GM12878 (cell line): ENCODE results near the gene CNTRL. TPM values are rescaled to one million over a fixed set of nuclear protein-coding genes. Genes with fewer than 3 reads are reported as not detected.

Experiments used
- ATAC-seq: fragments of 200-7000 bp; cut with Tn5 transposase; 3 replicates; pipeline ENCODE4 v1.9.1; 2020; ENCODE audit warnings: mild to moderate bottlenecking, moderate library complexity
- BruUV-seq: library from RNA; stranded (reverse); fragments of 400-500 nt; replicated peaks from 2 replicates; lab custom pipeline; 2021; lab: Mats Ljungman, UMichigan
- CTCF ChIA-PET: fragments of 300-600 bp; sonication (Branson Sonifier 250); formaldehyde crosslinking; extraction: SDS; loops from one replicate; lab custom pipeline; 2021; ENCODE audit warnings: inconsistent platforms; lab: Yijun Ruan, JAX
- POLR2A ChIA-PET: fragments of 350-600 bp; formaldehyde crosslinking; extraction: SDS; loops from one replicate; lab custom pipeline; 2021; ENCODE audit warnings: inconsistent platforms; lab: Charles Lee
- RAD21 ChIA-PET: fragments of 300-600 bp; sonication (Branson Sonifier 250); formaldehyde crosslinking; loops from one replicate; lab custom pipeline; 2023; ENCODE audit warnings: antibody characterized with exemption; ENCODE audit not compliant: unreplicated experiment; lab: Charles Lee
- SMC1A ChIA-PET: fragments of 300-600 bp; sonication (Branson Sonifier 250); formaldehyde crosslinking; loops from one replicate; lab custom pipeline; 2023; ENCODE audit not compliant: unreplicated experiment, uncharacterized antibody; lab: Charles Lee
- DNase-seq: peaks from one replicate; pipeline ENCODE4 v3.0.0-alpha.2; 2011; ENCODE audit warnings: low read depth, low spot score
- FAIRE-seq: peaks from 3 replicates; lab custom pipeline; 2011; peaks lifted over from hg19 to GRCh38; lab: Jason Lieb, UNC
- H2AFZ ChIP-seq: 2 replicates; pipeline ENCODE4 v1.6.0; 2011; ENCODE audit warnings: low read depth, low read length, control low read depth; ENCODE audit not compliant: control insufficient read depth
- H3K27ac ChIP-seq: 2 replicates; pipeline ENCODE4 v1.5.1; 2011; ENCODE audit warnings: control low read depth; ENCODE audit not compliant: control insufficient read depth, insufficient read depth
- H3K27me3 ChIP-seq, 2 experiments: replicated peaks in 1 of 2; 2 replicates each; pipeline versions ENCODE4 v1.6.0 to v1.6.1; 2011; ENCODE audit warnings: low read length in 1 of 2; ENCODE audit not compliant: control insufficient read depth in 2 of 2, insufficient read depth in 2 of 2
- H3K36me3 ChIP-seq, 2 experiments: 2 replicates each; pipeline ENCODE4 v1.5.1; 2011; ENCODE audit warnings: low read length in 1 of 2; ENCODE audit not compliant: control insufficient read depth in 2 of 2, insufficient read depth in 2 of 2
- H3K4me1 ChIP-seq: 2 replicates; pipeline ENCODE4 v1.6.1; 2011; ENCODE audit warnings: mild to moderate bottlenecking, low read length, moderate library complexity, mixed read lengths; ENCODE audit not compliant: control insufficient read depth, insufficient read depth
- H3K4me2 ChIP-seq: 2 replicates; pipeline ENCODE4 v1.6.0; 2011; ENCODE audit warnings: control low read depth; ENCODE audit not compliant: control insufficient read depth, insufficient read depth
- H3K4me3 ChIP-seq: fragments of 200-600 bp; sonication (generic); 2 replicates; pipeline ENCODE4 v1.5.1; 2016
- H3K79me2 ChIP-seq: 2 replicates; pipeline ENCODE4 v1.6.0; 2011; ENCODE audit warnings: low read length; ENCODE audit not compliant: control insufficient read depth, insufficient read depth
- H3K9ac ChIP-seq: 2 replicates; pipeline ENCODE4 v1.8.0; 2011; ENCODE audit warnings: low read length, control low read depth, mixed read lengths; ENCODE audit not compliant: control insufficient read depth, insufficient read depth
- H3K9me3 ChIP-seq: replicated peaks from 3 replicates; pipeline ENCODE4 v1.5.1; 2011; ENCODE audit warnings: mild to moderate bottlenecking, low read length; ENCODE audit not compliant: control insufficient read depth, insufficient read depth
- H4K20me1 ChIP-seq: 2 replicates; pipeline ENCODE4 v1.6.0; 2011; ENCODE audit not compliant: control insufficient read depth, insufficient read depth
- IRF4 ChIP-seq: IDR thresholded peaks from 2 replicates; pipeline ENCODE4 v1.6.1; 2011; ENCODE audit warnings: low read depth, low read length
- SREBF2 ChIP-seq: IDR thresholded peaks from 2 replicates; pipeline ENCODE4 v1.6.1; 2012; ENCODE audit warnings: mild to moderate bottlenecking, low read length
- WGBS: methylation state at CpG from one replicate; pipeline ENCODE4 v1.1.6; 2016; ENCODE audit warnings: low lambda C conversion rate; ENCODE audit not compliant: insufficient replicate concordance, insufficient coverage; ENCODE audit errors: missing lambda C conversion rate; 5-methylcytosine and 5-hydroxymethylcytosine counted together
- in situ Hi-C: fragments of 300-500 bp; cut with MboI; formaldehyde crosslinking; loops from 9 replicates; pipeline ENCODE4 v1.14.3; 2018; ENCODE audit warnings: mixed read lengths
- intact Hi-C: fragments of 100-400 bp; cut with micrococcal nuclease; formaldehyde crosslinking; loops from one replicate; pipeline ENCODE4 v1.14.2; 2022; ENCODE audit not compliant: unreplicated experiment
- polyA plus RNA-seq, 11 experiments: library from polyadenylated mRNA; depleted of rRNA in 4 of 11; unstranded in 6 of 11; stranded (reverse) in 5 of 11; fragments of >200 nt; fragmentation: Nextera tagmentation in 4 of 11; fragmentation: Illumina TruSeq in 1 of 11; extraction: Ambion mirVana in 4 of 11; extraction: Trizol in 1 of 11; gene quantifications; 1 replicate in 1 of 11; 2 replicates in 10 of 11; pipeline versions ENCODE4 v1.2.1 to v1.2.3, GENCODE V29; 2011 to 2016; ENCODE audit warnings: inconsistent platforms in 2 of 11, missing spikeins in 2 of 11, low read depth in 1 of 11
- total RNA-seq, 4 experiments: library from RNA; depleted of rRNA in 3 of 4; stranded (reverse); fragments of >200 nt in 3 of 4; fragmentation: Illumina TruSeq in 1 of 4; extraction: Trizol in 1 of 4; gene quantifications; 2 replicates each; pipeline versions ENCODE4 v1.2.1 to v1.2.3, GENCODE V29; 2013 to 2021
- TF ChIP-seq, protein P1 (sequence below): fragments of 450-650 bp; formaldehyde crosslinking; IDR thresholded peaks from 2 replicates; pipeline ENCODE4 v1.5.0; 2022; ENCODE audit warnings: mild to moderate bottlenecking, missing genetic modification characterization

Gene CNTRL
- total and polyA plus RNA-seq, 10 of the 15 experiments (the other 5 are each of a cell fraction or from before 2014, with no cell fraction given), result 20.0 to 65.4 (median 38.8) TPM

DNA sequence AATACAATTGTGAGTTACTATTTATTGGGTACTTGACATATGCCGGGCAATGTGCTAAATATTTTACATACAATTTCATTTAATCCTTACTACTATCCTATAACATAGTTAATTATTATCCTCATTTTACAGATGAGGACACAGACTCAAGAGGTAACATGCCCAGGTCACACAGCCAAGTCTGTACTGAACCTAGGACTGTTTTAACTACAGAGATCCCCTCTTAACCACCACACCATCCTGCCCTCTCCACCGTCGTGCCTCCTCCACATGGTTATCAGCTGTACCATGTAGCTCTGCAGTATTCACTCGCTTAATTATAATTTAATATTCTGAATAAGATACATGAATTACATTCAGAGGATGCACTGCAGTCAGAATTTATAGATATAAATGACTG is 121.6 kb downstream of the CNTRL start:
- RAD21 ChIA-PET, result interaction anchor here (0.7 to 1.2 kb wide), 2 partner anchors 75 to 157 kb away, joined by 3 to 4 read pairs; no protein-coding TSS in a partner anchor
- DNase-seq (no peak), ATAC-seq (peak; percentile 62), FAIRE-seq (no peak)
- H3K9ac ChIP-seq, result no peak overlapping the region
- 15% methylated on average over 4 of the region's 4 CpGs for WGBS
- H3K9me3 ChIP-seq, result no peaks in the 10 kb centered on the region
- no peaks in the 10 kb centered on the region for H3K27me3 ChIP-seq
- peaks cover 8% of the 10 kb centered on the region for H3K4me1 ChIP-seq
- in situ Hi-C loops, result no loop called here
- POLR2A ChIA-PET, result interaction anchor here (0.7 kb wide), 1 partner anchor 75 kb away, joined by 3 read pairs; no protein-coding TSS in a partner anchor
- BruUV-seq, result no TSS peak
- 0 out of 2 replicates have a peak, but pooled peaks cover 4% of the 10 kb centered on the region for H4K20me1 ChIP-seq
- 0 out of 2 replicates have a peak overlapping the region, but pooled peaks have one; percentile 38 for H3K4me3 ChIP-seq
- intact Hi-C loops, result loop anchor here (5.0 kb wide), 1 partner anchor 269 kb away; the partner anchor contains the start of gene TRAF1
- SMC1A ChIA-PET, result interaction anchor here (4.8 kb wide), 1 partner anchor 9 kb away, joined by 44 read pairs; no protein-coding TSS in a partner anchor
- CTCF ChIA-PET, result interaction anchor here (1.0 to 1.3 kb wide), 2 partner anchors 17 to 158 kb away, joined by 3 to 5 read pairs; no protein-coding TSS in a partner anchor
- peak overlapping the region; percentile 47 for H3K27ac ChIP-seq
- no peak overlapping the region for H2AFZ ChIP-seq
- peak overlapping the region; percentile 84 for H3K4me2 ChIP-seq
- TF ChIP-seq, protein P1, sequence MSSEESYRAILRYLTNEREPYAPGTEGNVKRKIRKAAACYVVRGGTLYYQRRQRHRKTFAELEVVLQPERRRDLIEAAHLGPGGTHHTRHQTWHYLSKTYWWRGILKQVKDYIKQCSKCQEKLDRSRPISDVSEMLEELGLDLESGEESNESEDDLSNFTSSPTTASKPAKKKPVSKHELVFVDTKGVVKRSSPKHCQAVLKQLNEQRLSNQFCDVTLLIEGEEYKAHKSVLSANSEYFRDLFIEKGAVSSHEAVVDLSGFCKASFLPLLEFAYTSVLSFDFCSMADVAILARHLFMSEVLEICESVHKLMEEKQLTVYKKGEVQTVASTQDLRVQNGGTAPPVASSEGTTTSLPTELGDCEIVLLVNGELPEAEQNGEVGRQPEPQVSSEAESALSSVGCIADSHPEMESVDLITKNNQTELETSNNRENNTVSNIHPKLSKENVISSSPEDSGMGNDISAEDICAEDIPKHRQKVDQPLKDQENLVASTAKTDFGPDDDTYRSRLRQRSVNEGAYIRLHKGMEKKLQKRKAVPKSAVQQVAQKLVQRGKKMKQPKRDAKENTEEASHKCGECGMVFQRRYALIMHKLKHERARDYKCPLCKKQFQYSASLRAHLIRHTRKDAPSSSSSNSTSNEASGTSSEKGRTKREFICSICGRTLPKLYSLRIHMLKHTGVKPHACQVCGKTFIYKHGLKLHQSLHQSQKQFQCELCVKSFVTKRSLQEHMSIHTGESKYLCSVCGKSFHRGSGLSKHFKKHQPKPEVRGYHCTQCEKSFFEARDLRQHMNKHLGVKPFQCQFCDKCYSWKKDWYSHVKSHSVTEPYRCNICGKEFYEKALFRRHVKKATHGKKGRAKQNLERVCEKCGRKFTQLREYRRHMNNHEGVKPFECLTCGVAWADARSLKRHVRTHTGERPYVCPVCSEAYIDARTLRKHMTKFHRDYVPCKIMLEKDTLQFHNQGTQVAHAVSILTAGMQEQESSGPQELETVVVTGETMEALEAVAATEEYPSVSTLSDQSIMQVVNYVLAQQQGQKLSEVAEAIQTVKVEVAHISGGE (CRISPR knock-in tag), result no peak
- TF ChIP-seq IRF4 (no peak), SREBF2 (0 out of 2 replicates have a peak, but pooled peaks have one; percentile 28)
- no peaks in the 10 kb centered on the region for H3K36me3 ChIP-seq
- H3K79me2 ChIP-seq, result peaks cover 100% of the 10 kb centered on the region
